AG09319 (cell line): ENCODE measurements around the gene RBM38.
A peak's percentile ranks its signal among the peaks of the same experiment; 100 is the strongest.

Experiments
- DNase-seq: peaks from one replicate; pipeline ENCODE4 v3.0.0-alpha.2; 2010; ENCODE audit warnings: low read depth; ENCODE audit errors: extremely low read depth
- CTCF ChIP-seq: IDR thresholded peaks from 2 replicates; pipeline ENCODE4 v1.5.1; 2011; ENCODE audit warnings: low read depth, mild to moderate bottlenecking, inconsistent platforms, low read length, moderate library complexity

The RBM38 gene

DNA sequence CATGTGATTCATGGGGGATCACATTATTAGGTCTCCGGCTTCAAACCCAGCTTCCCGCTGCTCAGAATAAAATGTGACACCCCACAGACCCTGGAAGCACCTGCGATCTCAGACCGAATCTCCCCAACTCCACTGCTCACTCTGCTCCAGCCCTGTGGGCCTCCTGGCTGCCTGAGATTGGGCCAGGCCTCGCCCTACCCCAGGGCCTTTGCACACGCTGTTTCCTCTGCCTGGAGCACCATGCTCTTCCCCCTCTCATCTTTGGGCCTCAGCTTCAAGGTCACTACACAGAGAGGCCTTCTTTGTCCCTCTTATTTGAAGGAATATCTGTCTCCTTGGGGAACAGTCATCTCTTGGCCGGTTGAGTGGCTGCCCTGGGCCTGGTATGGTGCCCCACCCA lies 48.8 kb downstream of the RBM38 start:
- DNase-seq: no peak
- no peak for TF ChIP-seq CTCF

DNA sequence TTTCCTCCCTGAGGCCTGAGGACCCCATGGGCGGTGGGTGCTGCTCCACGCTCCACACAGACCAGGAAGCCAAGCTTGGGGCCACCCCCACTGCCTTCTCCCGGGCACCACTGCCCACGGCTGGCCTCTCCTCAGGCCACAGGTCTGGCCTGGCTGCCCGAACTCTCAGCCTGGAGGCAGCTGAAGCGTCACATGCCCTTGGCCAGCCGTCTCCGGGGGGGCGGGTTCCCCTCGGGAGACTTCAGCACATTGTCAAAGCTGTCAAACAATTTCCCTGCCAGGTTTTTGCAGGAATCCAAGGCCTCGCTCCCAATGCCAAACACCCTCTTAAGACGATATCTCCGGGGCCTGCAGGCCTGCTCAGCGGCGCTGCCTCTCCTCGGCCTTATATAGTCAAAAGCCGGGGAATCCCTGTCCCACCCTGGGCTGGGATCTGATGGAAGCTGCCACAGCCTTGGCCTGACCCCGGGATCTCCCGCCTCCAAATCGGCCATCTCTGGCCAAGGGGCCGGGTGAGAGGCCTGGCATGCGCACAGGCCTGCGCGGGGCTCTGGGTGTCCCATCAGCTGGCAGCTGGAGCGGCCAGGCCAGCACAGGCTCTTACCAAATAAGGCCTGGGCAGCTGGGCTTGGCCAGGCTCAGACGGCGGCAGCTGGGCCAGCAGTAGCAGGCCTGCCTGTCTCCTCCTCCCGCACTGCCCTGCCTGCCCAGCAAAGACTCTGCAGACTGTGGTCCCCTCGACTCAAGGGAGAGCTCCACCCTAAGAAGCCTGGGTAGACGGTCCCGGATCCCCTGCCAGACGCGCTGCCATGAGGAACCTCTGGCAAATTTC lies 49.7 kb downstream of the RBM38 start:
- peak; percentile 44 for DNase-seq
- TF ChIP-seq CTCF: no peak

DNA sequence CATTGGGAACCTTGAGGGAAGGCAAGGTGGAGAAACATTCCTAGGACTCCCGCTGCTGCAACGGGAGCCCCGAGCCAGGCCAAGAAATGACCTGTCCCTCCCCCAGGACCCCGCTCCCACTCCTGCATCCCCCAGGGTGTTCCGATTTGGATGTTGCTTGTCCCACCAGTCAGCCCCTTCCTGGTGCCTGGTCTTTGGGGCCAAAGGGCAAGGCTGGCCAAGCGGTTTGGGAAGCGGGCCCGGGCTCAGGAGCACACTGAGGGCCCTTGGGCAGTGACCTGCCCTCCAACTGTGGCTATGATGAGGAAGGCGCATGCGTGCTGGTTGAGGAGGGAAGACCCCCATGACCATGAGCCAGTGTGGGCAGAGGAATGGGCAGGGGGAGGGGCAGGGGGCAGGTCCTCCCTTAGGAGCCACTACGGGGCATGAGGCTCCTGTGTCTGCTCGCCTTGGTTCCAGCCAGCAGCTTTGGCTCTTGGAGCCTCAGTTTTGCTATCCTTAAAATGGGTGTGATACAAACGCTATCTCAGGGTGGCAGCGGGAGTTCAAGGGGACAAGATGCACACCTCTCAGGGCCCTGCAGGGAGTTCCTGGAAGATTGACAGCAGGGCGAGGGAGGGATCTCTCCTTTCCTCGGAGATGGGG lies 50.4 kb downstream of the RBM38 start:
- TF ChIP-seq CTCF: no peak
- DNase-seq: no peak

- no peak for DNase-seq
- no peak for TF ChIP-seq CTCF
These were observed 51.1 kb downstream of the RBM38 start for GRCh38 chr20:57442158-57442887.

DNA sequence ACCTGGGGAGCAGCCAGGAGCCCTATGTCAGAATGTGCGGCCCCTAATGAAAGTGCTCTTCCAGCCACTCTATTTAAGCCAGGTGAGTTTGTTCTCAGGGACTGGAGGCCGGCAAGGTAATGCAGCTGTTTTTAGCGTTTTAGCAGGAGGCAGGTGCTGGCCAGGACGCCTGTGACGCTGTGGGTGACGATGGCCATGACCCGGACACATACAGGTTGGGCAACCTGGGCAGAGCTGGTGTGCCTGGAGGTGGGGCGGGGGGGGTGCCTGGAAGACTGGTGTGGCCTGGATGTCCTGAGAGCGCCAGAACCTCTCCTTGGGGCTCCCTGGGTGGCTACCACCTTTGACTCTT lies 51.7 kb downstream of the RBM38 start:
- no peak for TF ChIP-seq CTCF
- DNase-seq: no peak

DNA sequence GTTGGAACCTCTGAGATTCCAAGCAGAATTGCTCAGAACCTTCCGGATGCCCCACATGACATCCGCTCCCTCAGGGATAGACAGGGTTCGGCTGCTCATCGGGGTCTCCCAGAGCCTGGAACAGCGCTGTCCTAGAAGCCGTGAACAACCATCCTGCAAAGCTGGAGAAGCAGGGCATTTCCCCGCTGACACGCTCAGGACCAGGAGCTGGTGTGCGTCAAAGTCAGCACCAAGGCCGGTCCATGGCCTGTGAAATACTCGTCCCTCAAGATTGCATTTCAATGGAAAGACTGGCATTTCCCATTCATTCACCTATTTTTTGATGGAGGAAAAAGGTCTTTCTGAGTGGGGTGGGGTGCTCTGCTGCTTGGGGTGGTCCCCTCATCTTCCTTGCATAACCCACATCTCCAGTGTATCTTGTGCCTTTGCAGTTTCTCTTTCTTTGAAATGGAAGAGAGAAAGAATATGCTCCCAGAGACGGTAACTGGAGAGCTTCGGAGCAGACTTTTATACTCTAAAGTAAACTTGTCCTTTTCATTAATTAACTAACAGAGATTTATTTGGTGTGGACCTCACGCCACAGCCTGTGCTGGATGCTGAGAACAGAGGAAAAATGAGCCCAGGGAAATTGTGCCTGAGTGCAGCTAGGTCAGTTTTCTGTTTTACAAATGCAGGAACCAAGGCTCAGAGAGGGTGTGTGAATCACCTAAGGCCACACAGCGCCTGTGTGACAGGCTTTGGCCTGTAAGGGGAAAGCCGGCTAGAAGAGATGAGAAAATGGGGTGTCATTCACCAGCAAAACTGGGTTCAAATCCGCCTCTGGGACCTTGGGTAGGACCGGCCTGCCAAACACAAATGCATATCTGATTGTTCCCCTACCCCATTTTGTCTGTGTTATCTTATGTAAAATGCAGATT lies 52.4 kb downstream of the RBM38 start:
- TF ChIP-seq CTCF: no peak
- no peak for DNase-seq
